Measurements from ENCODE around the gene RELT.
A peak's percentile ranks its signal among the peaks of the same experiment; 100 is the strongest.

RELT gene

GRCh38 chr11:73376803-73377629, 817 bp downstream of the RELT start:
- peak; percentile 85 for DNase-seq (ENCODE audit: low read depth)

- no peak for DNase-seq (ENCODE audit: low read depth)
Measured at GRCh38 chr11:73379189-73379880, 3.1 kb downstream of the RELT start.

GRCh38 chr11:73380331-73380730, 4.1 kb downstream of the RELT start:
- no peak for DNase-seq (ENCODE audit: low read depth)

- DNase-seq (ENCODE audit: low read depth) = no peak
Measured at GRCh38 chr11:73380897-73381410, 4.8 kb downstream of the RELT start.

- peak; percentile 33 for DNase-seq (ENCODE audit: low read depth)
Measured at GRCh38 chr11:73381589-73381988, 5.4 kb downstream of the RELT start.

GRCh38 chr11:73382183-73382582, 6.0 kb downstream of the RELT start:
- DNase-seq (ENCODE audit: low read depth) = no peak

- DNase-seq (ENCODE audit: low read depth) = no peak
Measured at GRCh38 chr11:73382747-73383146, 6.5 kb downstream of the RELT start.

GRCh38 chr11:73383249-73384124, 7.3 kb downstream of the RELT start:
- DNase-seq (ENCODE audit: low read depth) = peak; percentile 37

- DNase-seq (ENCODE audit: low read depth) = no peak
Measured at GRCh38 chr11:73384125-73384441, 7.9 kb downstream of the RELT start.

GRCh38 chr11:73384531-73384871, 8.3 kb downstream of the RELT start:
- DNase-seq (ENCODE audit: low read depth) = no peak

- DNase-seq (ENCODE audit: low read depth) = peak; percentile 31
Measured at GRCh38 chr11:73384872-73385689, 8.9 kb downstream of the RELT start.

- DNase-seq (ENCODE audit: low read depth) = no peak
Measured at GRCh38 chr11:73386016-73386415, 9.8 kb downstream of the RELT start.

GRCh38 chr11:73386546-73386945, 10.3 kb downstream of the RELT start:
- no peak for DNase-seq (ENCODE audit: low read depth)

- no peak for DNase-seq (ENCODE audit: low read depth)
Measured at GRCh38 chr11:73387594-73388264, 11.5 kb downstream of the RELT start.

GRCh38 chr11:73388265-73389133, 12.3 kb downstream of the RELT start:
- no peak for DNase-seq (ENCODE audit: low read depth)

- DNase-seq (ENCODE audit: low read depth) = no peak
Measured at GRCh38 chr11:73389134-73389525, 12.9 kb downstream of the RELT start.

- no peak for DNase-seq (ENCODE audit: low read depth)
Measured at GRCh38 chr11:73389916-73390315, 13.7 kb downstream of the RELT start.

GRCh38 chr11:73390601-73391565, 14.7 kb downstream of the RELT start:
- DNase-seq (ENCODE audit: low read depth) = no peak

- DNase-seq (ENCODE audit: low read depth) = no peak
Measured at GRCh38 chr11:73391665-73392064, 15.5 kb downstream of the RELT start.
